ENCODE measurements around the gene MCEE.

The MCEE gene

DNA sequence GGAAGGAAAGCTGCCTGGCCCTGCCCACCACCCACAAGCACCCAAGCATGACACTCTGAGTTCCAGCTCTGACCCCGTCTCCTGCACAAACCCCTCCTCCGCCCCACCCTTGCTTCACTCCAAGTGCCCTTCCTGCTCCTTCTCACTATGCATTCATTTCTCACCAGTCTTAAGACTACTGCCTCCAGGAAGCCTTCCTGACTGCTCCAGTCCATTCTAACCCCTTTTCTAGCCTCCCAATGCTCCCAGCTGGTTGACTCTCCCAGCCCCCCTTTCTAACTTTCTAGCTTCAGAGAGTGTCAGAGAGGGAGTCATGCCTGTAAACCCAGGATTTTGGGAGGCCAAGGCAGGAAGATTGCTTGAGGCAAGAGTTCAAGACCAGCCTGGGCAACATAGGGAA, 69.8 kb downstream of the MCEE start:
- Histone ChIP-seq H2AFZ (ENCODE audit: low read depth) (no peak overlapping the region), H4K20me1 (ENCODE audit: insufficient read depth) (no peaks in the 10 kb centered on the region), H3K4me3 (IDR thresholded peaks at IDR 0.05; ENCODE audit: insufficient read depth, low read depth, low read length) (no peak overlapping the region), H3K4me1 (ENCODE audit: low read depth, poor library complexity, severe bottlenecking) (peaks cover 22% of the 10 kb centered on the region), H3K9ac (no peak overlapping the region), H3K36me3 (ENCODE audit: insufficient read depth) (no peaks in the 10 kb centered on the region), H3K4me2 (no peak overlapping the region), H3K27ac (no peak overlapping the region), H3K27me3 (ENCODE audit: insufficient read depth, low read depth) (no peaks in the 10 kb centered on the region), H3K79me2 (ENCODE audit: insufficient read depth, low read depth) (no peaks in the 10 kb centered on the region)
- TF ChIP-seq, protein P1, sequence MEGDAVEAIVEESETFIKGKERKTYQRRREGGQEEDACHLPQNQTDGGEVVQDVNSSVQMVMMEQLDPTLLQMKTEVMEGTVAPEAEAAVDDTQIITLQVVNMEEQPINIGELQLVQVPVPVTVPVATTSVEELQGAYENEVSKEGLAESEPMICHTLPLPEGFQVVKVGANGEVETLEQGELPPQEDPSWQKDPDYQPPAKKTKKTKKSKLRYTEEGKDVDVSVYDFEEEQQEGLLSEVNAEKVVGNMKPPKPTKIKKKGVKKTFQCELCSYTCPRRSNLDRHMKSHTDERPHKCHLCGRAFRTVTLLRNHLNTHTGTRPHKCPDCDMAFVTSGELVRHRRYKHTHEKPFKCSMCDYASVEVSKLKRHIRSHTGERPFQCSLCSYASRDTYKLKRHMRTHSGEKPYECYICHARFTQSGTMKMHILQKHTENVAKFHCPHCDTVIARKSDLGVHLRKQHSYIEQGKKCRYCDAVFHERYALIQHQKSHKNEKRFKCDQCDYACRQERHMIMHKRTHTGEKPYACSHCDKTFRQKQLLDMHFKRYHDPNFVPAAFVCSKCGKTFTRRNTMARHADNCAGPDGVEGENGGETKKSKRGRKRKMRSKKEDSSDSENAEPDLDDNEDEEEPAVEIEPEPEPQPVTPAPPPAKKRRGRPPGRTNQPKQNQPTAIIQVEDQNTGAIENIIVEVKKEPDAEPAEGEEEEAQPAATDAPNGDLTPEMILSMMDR (conservative IDR thresholded peaks at IDR 0.05; ENCODE audit: low read depth, low read length), result no peak
